ENCODE results near the gene HRH1.

- TF ChIP-seq, protein P1, sequence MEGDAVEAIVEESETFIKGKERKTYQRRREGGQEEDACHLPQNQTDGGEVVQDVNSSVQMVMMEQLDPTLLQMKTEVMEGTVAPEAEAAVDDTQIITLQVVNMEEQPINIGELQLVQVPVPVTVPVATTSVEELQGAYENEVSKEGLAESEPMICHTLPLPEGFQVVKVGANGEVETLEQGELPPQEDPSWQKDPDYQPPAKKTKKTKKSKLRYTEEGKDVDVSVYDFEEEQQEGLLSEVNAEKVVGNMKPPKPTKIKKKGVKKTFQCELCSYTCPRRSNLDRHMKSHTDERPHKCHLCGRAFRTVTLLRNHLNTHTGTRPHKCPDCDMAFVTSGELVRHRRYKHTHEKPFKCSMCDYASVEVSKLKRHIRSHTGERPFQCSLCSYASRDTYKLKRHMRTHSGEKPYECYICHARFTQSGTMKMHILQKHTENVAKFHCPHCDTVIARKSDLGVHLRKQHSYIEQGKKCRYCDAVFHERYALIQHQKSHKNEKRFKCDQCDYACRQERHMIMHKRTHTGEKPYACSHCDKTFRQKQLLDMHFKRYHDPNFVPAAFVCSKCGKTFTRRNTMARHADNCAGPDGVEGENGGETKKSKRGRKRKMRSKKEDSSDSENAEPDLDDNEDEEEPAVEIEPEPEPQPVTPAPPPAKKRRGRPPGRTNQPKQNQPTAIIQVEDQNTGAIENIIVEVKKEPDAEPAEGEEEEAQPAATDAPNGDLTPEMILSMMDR (conservative IDR thresholded peaks at IDR 0.05 in 1 of 2, IDR thresholded peaks at IDR 0.05 in 1 of 2; ENCODE audit: extremely low read depth in 1 of 2, insufficient read depth in 1 of 2, low read depth in 1 of 2, low read length in 2 of 2), result no peak
- TF ChIP-seq EZH2 (IDR thresholded peaks at IDR 0.05; ENCODE audit: borderline replicate concordance, low read length), result no peak
Observed at GRCh38 chr3:11138371-11138770, 15.9 kb upstream of the HRH1 start.
